Calu3 (cell line): ENCODE data around the gene FAM24B. TPM values are rescaled to one million over a fixed set of nuclear protein-coding genes. Genes with fewer than 3 reads are reported as not detected.
A peak's percentile ranks its signal among the peaks of the same experiment; 100 is the strongest.

ENCODE experiments used
- BruUV-seq: library from RNA; stranded (reverse); fragments of 400-500 nt; replicated peaks from 2 replicates; lab custom pipeline; 2021; lab: Mats Ljungman, UMichigan
- CTCF ChIA-PET: fragments of 300-600 bp; sonication (Branson Sonifier 250); formaldehyde crosslinking; loops from one replicate; lab custom pipeline; 2022; ENCODE audit warnings: antibody characterized with exemption; lab: Charles Lee
- DNase-seq: peaks from one replicate; pipeline ENCODE4 v3.0.0; 2022
- H3K27ac Mint-ChIP-seq: one replicate; pipeline ENCODE4 v1.8.0; 2022; ENCODE audit warnings: mixed read lengths; ENCODE audit not compliant: unreplicated experiment
- H3K27me3 Mint-ChIP-seq: one replicate; pipeline ENCODE4 v1.8.0; 2022; ENCODE audit warnings: mixed read lengths; ENCODE audit not compliant: unreplicated experiment
- H3K36me3 Mint-ChIP-seq: one replicate; pipeline ENCODE4 v1.8.0; 2022; ENCODE audit warnings: mild to moderate bottlenecking, moderate library complexity, mixed read lengths; ENCODE audit not compliant: insufficient read depth, unreplicated experiment
- H3K4me1 Mint-ChIP-seq: one replicate; pipeline ENCODE4 v1.8.0; 2022; ENCODE audit warnings: mild to moderate bottlenecking, low read depth, mixed read lengths; ENCODE audit not compliant: unreplicated experiment
- H3K4me3 Mint-ChIP-seq: one replicate; pipeline ENCODE4 v1.8.0; 2022; ENCODE audit warnings: mild to moderate bottlenecking, low read depth, moderate library complexity, mixed read lengths; ENCODE audit not compliant: unreplicated experiment
- H3K9me3 Mint-ChIP-seq: one replicate; pipeline ENCODE4 v1.8.0; 2022; ENCODE audit warnings: low read depth, mixed read lengths; ENCODE audit not compliant: unreplicated experiment
- CTCF ChIP-seq: fragments of 200-600 bp; IDR thresholded peaks from one replicate; pipeline ENCODE4 v1.8.0; 2022; ENCODE audit warnings: antibody characterized with exemption; ENCODE audit not compliant: unreplicated experiment
- intact Hi-C: fragments of 100-400 bp; cut with micrococcal nuclease; formaldehyde crosslinking; loops from one replicate; pipeline ENCODE4 v1.10.0; 2022; ENCODE audit not compliant: unreplicated experiment
- total RNA-seq: library from RNA; stranded (reverse); gene quantifications from 2 replicates; pipeline ENCODE4 v1.2.3, GENCODE V29; 2022

Gene FAM24B
- total RNA-seq, 1 experiment from 2014 or later: 6.3 TPM

- no peaks in the 10 kb centered on the region for H3K27me3 Mint-ChIP-seq
- no peaks in the 10 kb centered on the region for H3K4me1 Mint-ChIP-seq
- no peaks in the 10 kb centered on the region for H3K36me3 Mint-ChIP-seq
- no peaks in the 10 kb centered on the region for H3K9me3 Mint-ChIP-seq
- TF ChIP-seq CTCF: no peak
- no peak overlapping the region for H3K4me3 Mint-ChIP-seq
- no peak overlapping the region for H3K27ac Mint-ChIP-seq
- BruUV-seq: no TSS peak
- intact Hi-C loops: no loop called here
- CTCF ChIA-PET: no interaction called here
- no peak for DNase-seq
These were observed 15.0 kb upstream of the FAM24B start for GRCh38 chr10:122894261-122894944.

- no peak overlapping the region for H3K27ac Mint-ChIP-seq
- no peaks in the 10 kb centered on the region for H3K27me3 Mint-ChIP-seq
- CTCF ChIA-PET: no interaction called here
- H3K4me1 Mint-ChIP-seq: no peaks in the 10 kb centered on the region
- H3K4me3 Mint-ChIP-seq: no peak overlapping the region
- H3K36me3 Mint-ChIP-seq: peaks cover 10% of the 10 kb centered on the region
- no peaks in the 10 kb centered on the region for H3K9me3 Mint-ChIP-seq
- intact Hi-C loops: no loop called here
- no peak for TF ChIP-seq CTCF
- DNase-seq: no peak
- no TSS peak for BruUV-seq
These were observed 4.8 kb upstream of the FAM24B start for GRCh38 chr10:122884166-122884565.

GRCh38 chr10:122882766-122883165, 3.4 kb upstream of the FAM24B start:
- Mint-ChIP-seq H3K36me3 (peaks cover 17% of the 10 kb centered on the region), H3K27ac (no peak overlapping the region), H3K4me1 (no peaks in the 10 kb centered on the region), H3K27me3 (no peaks in the 10 kb centered on the region), H3K9me3 (no peaks in the 10 kb centered on the region), H3K4me3 (no peak overlapping the region)
- intact Hi-C loops: no loop called here
- no peak for DNase-seq
- BruUV-seq: no TSS peak
- TF ChIP-seq CTCF: no peak
- CTCF ChIA-PET: no interaction called here

- intact Hi-C loops: no loop called here
- CTCF ChIA-PET: no interaction called here
- no peak for DNase-seq
- BruUV-seq: TSS peak; percentile 75
- H3K36me3 Mint-ChIP-seq: peaks cover 17% of the 10 kb centered on the region
- peaks cover 4% of the 10 kb centered on the region for H3K9me3 Mint-ChIP-seq
- H3K4me3 Mint-ChIP-seq: peak overlapping the region; percentile 89
- no peak for TF ChIP-seq CTCF
- peaks cover 6% of the 10 kb centered on the region for H3K4me1 Mint-ChIP-seq
- H3K27me3 Mint-ChIP-seq: no peaks in the 10 kb centered on the region
- peak overlapping the region; percentile 33 for H3K27ac Mint-ChIP-seq
These were observed 512 bp downstream of the FAM24B start for GRCh38 chr10:122878799-122879338.
